Measurements from ENCODE around the gene ANGPTL8. TPM values are rescaled to one million over a fixed set of nuclear protein-coding genes. Genes with fewer than 3 reads are reported as not detected.

Gene ANGPTL8
- total and polyA plus RNA-seq, 2 of the 13 experiments (the other 11 are each of a cell fraction or from before 2014, with no cell fraction given), result 27.3 to 243 TPM

DNA sequence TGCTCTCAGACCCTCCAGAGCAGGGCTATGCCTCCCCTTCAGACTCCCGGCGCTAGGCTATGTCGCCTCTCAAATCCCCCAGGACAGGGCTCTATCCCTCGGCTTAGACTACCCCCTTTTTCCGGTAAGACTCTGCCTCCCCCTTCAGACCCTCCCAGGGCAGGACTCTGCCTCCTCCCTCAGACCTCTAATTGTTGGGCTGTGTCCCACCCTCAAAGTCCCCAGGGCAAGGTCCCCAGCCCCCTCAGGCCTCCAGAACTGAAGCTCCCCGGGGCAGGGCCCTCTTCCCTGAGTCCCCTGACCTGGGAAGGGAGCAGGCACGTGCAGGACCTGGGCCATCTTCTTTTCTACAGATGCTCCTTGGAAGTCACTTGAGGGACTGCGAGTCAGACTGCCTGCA lies 45.2 kb upstream of the ANGPTL8 start (continued):
- TF ChIP-seq KDM4B (CRISPR knock-in tag; IDR thresholded peaks at IDR 0.05), result no peak

DNA sequence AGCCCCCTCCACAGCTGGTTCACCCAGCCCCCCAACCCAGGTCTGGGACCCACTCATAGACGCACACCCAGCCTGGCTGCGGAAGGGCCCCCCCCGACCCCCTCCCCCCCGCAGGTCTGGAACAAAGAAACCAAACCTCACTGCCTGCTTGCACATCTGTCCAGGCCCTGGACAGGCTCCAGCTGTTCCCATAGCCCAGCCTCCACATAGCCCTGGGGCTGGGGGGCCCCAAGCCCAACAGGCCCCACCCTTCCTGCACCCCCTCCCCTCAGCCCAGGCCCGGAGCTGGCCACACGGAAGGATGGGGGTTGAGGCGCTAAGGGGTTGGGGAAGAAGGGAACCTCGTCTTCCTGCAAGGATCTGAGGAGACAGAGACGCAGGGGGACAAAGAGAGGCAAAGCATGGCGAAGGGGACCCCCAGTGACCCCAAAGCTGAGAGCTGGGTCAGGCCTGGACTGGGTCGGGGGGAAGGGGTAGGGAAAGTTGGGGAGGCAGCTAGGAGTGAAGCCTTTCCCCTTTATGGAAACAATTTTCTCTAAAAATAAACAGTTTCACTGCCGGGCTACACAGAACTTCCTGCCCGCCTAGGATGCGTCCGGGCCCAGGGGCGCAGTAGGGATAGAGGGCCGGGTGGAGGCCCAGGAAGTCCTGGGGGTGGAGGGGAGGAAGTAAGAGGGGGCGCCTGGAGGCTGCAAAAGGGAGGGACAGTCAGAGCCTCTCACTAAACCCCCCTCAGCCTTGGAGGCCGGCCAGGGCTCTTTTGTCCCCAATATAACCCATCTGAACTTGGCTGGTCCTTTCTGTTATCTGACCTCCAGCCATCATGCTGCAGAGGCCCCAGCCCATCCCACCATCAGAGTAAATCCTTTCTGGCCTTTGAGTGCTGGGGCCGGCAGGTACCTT lies 44.5 kb upstream of the ANGPTL8 start:
- Histone ChIP-seq H2AFZ (ENCODE audit: low read length) (no peak overlapping the region), H3K4me2 (ENCODE audit: low read depth, low read length) (no peak overlapping the region), H3K4me3 (replicated peaks in 1 of 3; ENCODE audit: insufficient read depth in 1 of 3, low read depth in 2 of 3, low read length in 3 of 3) (no peak overlapping the region), H3K9ac (ENCODE audit: insufficient read depth, low read depth, low read length) (no peak overlapping the region), H3K4me1 (ENCODE audit: insufficient read depth, low read length) (peaks cover 25% of the 10 kb centered on the region), H3K36me3 (replicated peaks in 1 of 2; ENCODE audit: control insufficient read depth in 1 of 2, insufficient read depth in 2 of 2, low read length in 2 of 2) (peaks cover 0 to 14% of the 10 kb centered on the region in 2 experiments; a peak in 1 of 5 replicates), H4K20me1 (ENCODE audit: insufficient read depth, low read length) (no peaks in the 10 kb centered on the region), H3K27me3 (ENCODE audit: control insufficient read depth in 1 of 2, insufficient read depth in 2 of 2, low read length in 2 of 2) (no peaks in the 10 kb centered on the region; a peak in 1 of 5 replicates), H3K9me3 (ENCODE audit: low read length) (no peaks in the 10 kb centered on the region), H3K79me2 (ENCODE audit: insufficient read depth, low read length) (no peaks in the 10 kb centered on the region), H3K27ac (ENCODE audit: extremely low read length, insufficient read depth, low read length) (no peak overlapping the region)
- intact Hi-C loops (cut with micrococcal nuclease; ENCODE audit: unreplicated experiment) (no loop called here), in situ Hi-C loops (cut with HindIII; ENCODE audit: extremely low pct_ligation_motif_present, low pct_unique_long_range_greater_than_20kb) (loop anchor here (5.0 kb wide), 1 partner anchor 38 kb away; the partner anchor contains the start of gene SPC24)
- ATAC-seq, result no peak
- DNase-seq (ENCODE audit: low spot score), result no peak
- CTCF ChIA-PET (ENCODE audit: low intra/inter-chr PET ratio, low total read pairs), result no interaction called here
- BruUV-seq (replicated peaks), result no TSS peak
- WGBS (ENCODE audit: low lambda C conversion rate), result 87% methylated on average over 15 of the region's 20 CpGs
- FAIRE-seq, result no peak
- POLR2A ChIA-PET, result interaction anchor here (1.8 kb wide), 1 partner anchor 51 kb away, joined by 5 read pairs; no protein-coding TSS in a partner anchor
- no peak for TF ChIP-seq PHF5A (CRISPR knock-in tag; IDR thresholded peaks at IDR 0.05; ENCODE audit: low read depth, unreplicated experiment)
- TF ChIP-seq GATA4 (IDR thresholded peaks at IDR 0.05; ENCODE audit: borderline replicate concordance, low read depth), result no peak
- TF ChIP-seq, protein P1, sequence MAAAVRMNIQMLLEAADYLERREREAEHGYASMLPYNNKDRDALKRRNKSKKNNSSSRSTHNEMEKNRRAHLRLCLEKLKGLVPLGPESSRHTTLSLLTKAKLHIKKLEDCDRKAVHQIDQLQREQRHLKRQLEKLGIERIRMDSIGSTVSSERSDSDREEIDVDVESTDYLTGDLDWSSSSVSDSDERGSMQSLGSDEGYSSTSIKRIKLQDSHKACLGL (CRISPR knock-in tag; IDR thresholded peaks at IDR 0.05), result no peak
- TF ChIP-seq ZNF263 (CRISPR knock-in tag; IDR thresholded peaks at IDR 0.05), result no peak
- no peak for TF ChIP-seq JUND (CRISPR knock-in tag; IDR thresholded peaks at IDR 0.05)
- no peak for TF ChIP-seq BHLHE40 (IDR thresholded peaks at IDR 0.05; ENCODE audit: low read length)
- TF ChIP-seq CENPT (CRISPR knock-in tag; IDR thresholded peaks at IDR 0.05; ENCODE audit: low read depth), result no peak
- TF ChIP-seq NCOA5 (CRISPR knock-in tag; IDR thresholded peaks at IDR 0.05), result no peak
- no peak for TF ChIP-seq U2AF1 (optimal IDR thresholded peaks at IDR 0.05; ENCODE audit: low read depth, low read length)
- TF ChIP-seq ZNF580 (CRISPR knock-in tag; IDR thresholded peaks at IDR 0.05; ENCODE audit: borderline replicate concordance, low read depth), result no peak
- TF ChIP-seq ZNF546 (CRISPR knock-in tag; conservative IDR thresholded peaks at IDR 0.05), result no peak
- no peak for TF ChIP-seq ZBTB44 (CRISPR knock-in tag; IDR thresholded peaks at IDR 0.05)
- no peak for TF ChIP-seq ZNF773 (CRISPR knock-in tag; IDR thresholded peaks at IDR 0.05; ENCODE audit: borderline replicate concordance)
- no peak for TF ChIP-seq KLF6 (CRISPR knock-in tag; IDR thresholded peaks at IDR 0.05)
- TF ChIP-seq MIER2 (CRISPR knock-in tag; IDR thresholded peaks at IDR 0.05), result no peak
- TF ChIP-seq SP4 (CRISPR knock-in tag; IDR thresholded peaks at IDR 0.05), result no peak
- TF ChIP-seq, protein P2, sequence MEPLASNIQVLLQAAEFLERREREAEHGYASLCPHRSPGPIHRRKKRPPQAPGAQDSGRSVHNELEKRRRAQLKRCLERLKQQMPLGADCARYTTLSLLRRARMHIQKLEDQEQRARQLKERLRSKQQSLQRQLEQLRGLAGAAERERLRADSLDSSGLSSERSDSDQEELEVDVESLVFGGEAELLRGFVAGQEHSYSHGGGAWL (CRISPR knock-in tag; IDR thresholded peaks at IDR 0.05), result no peak
- TF ChIP-seq, protein P3, sequence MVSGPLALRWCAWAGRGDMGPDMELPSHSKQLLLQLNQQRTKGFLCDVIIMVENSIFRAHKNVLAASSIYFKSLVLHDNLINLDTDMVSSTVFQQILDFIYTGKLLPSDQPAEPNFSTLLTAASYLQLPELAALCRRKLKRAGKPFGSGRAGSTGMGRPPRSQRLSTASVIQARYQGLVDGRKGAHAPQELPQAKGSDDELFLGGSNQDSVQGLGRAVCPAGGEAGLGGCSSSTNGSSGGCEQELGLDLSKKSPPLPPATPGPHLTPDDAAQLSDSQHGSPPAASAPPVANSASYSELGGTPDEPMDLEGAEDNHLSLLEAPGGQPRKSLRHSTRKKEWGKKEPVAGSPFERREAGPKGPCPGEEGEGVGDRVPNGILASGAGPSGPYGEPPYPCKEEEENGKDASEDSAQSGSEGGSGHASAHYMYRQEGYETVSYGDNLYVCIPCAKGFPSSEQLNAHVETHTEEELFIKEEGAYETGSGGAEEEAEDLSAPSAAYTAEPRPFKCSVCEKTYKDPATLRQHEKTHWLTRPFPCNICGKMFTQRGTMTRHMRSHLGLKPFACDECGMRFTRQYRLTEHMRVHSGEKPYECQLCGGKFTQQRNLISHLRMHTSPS (CRISPR knock-in tag; IDR thresholded peaks at IDR 0.05; ENCODE audit: low read depth), result no peak

Data from HepG2 (cell line).